Measurements from ENCODE around the gene NAALADL2. TPM values are rescaled to one million over a fixed set of nuclear protein-coding genes. Genes with fewer than 3 reads are reported as not detected.
"Not testable (repeated sequence)": the region's sequence is repeated elsewhere in the genome, so short reads cannot be mapped to it uniquely, and the experiment has no call there.

NAALADL2 gene
- total and polyA plus RNA-seq, 2 donors (not counting 1 experiment from before 2014, with no cell fraction given), result 8.8 to 11.6 TPM

DNA sequence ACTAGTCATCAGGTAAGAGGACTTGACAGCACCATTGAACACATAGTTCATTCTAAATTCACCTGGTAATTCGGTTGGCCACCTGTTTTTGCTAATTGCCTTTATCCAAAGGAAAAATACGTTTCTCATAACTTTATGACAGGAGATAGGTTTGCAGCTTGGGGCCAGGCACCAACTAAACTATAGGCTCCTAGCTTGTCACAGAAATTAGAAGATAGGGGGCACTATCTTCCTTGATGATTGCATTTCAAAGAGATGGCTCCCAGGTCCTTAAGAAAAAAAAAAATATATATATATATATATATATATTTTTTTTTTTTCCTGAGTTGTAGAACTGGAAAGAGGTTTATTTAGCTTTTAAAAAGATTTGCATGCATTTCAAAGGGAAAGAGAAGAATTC, 563.6 kb downstream of the NAALADL2 start:
- no peak overlapping the region for H3K9ac ChIP-seq (ENCODE audit: insufficient read depth, low read length)
- no peak for DNase-seq (ENCODE audit: low read depth in 2 of 2)
- TF ChIP-seq EZH2 (IDR thresholded peaks at IDR 0.05; ENCODE audit: low read length, missing control alignments), result no peak
- TF ChIP-seq, protein P1, sequence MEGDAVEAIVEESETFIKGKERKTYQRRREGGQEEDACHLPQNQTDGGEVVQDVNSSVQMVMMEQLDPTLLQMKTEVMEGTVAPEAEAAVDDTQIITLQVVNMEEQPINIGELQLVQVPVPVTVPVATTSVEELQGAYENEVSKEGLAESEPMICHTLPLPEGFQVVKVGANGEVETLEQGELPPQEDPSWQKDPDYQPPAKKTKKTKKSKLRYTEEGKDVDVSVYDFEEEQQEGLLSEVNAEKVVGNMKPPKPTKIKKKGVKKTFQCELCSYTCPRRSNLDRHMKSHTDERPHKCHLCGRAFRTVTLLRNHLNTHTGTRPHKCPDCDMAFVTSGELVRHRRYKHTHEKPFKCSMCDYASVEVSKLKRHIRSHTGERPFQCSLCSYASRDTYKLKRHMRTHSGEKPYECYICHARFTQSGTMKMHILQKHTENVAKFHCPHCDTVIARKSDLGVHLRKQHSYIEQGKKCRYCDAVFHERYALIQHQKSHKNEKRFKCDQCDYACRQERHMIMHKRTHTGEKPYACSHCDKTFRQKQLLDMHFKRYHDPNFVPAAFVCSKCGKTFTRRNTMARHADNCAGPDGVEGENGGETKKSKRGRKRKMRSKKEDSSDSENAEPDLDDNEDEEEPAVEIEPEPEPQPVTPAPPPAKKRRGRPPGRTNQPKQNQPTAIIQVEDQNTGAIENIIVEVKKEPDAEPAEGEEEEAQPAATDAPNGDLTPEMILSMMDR (conservative IDR thresholded peaks at IDR 0.05 in 1 of 2, IDR thresholded peaks at IDR 0.05 in 1 of 2; ENCODE audit: low read depth in 1 of 2, low read length in 2 of 2), result no peak
- H3K79me2 ChIP-seq (ENCODE audit: control insufficient read depth, insufficient read depth, low read length), result no peaks in the 10 kb centered on the region
- H3K4me2 ChIP-seq (ENCODE audit: extremely low read depth, insufficient read depth, low read length), result no peak overlapping the region
- no peaks in the 10 kb centered on the region for H3K4me1 ChIP-seq (ENCODE audit: control insufficient read depth, extremely low read depth, insufficient read depth, low read length)
- no peaks in the 10 kb centered on the region for H3K27me3 ChIP-seq (ENCODE audit: control insufficient read depth, insufficient read depth, low read length)
- H2AFZ ChIP-seq (ENCODE audit: low read length), result no peak overlapping the region
- no peaks in the 10 kb centered on the region for H3K36me3 ChIP-seq (ENCODE audit: control insufficient read depth, insufficient read depth, low read length)
- no peak overlapping the region for H3K27ac ChIP-seq (ENCODE audit: insufficient read depth, low read length)
- no peak overlapping the region for H3K4me3 ChIP-seq (replicated peaks in 1 of 4; ENCODE audit: control extremely low read depth in 1 of 4, insufficient read depth in 1 of 4, low read depth in 3 of 4, low read length in 4 of 4)
- no peaks in the 10 kb centered on the region for H4K20me1 ChIP-seq (ENCODE audit: control insufficient read depth, extremely low read depth, insufficient read depth, low read length)
- H3K9me3 ChIP-seq (ENCODE audit: control insufficient read depth, insufficient read depth, low read depth, low read length), result no peaks in the 10 kb centered on the region

DNA sequence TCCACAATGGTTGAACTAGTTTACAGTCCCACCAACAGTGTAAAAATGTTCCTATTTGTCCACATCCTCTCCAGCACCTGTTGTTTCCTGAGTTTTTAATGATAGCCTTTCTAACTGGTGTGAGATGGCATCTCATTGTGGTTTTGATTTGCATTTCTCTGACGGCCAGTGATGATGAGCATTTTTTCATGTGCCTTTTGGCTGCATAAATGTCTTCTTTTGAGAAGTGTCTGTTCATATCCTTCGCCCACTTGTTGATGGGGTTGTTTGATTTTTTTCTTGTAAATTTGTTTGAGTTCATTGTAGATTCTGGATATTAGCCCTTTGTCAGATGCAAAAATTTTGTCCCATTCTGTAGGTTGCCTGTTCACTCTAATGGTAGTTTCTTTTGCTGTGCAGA, 564.7 kb downstream of the NAALADL2 start:
- not testable (repeated sequence) for H3K9me3 ChIP-seq (ENCODE audit: control insufficient read depth, insufficient read depth, low read depth, low read length); H3K79me2 ChIP-seq (ENCODE audit: control insufficient read depth, insufficient read depth, low read length); H2AFZ ChIP-seq (ENCODE audit: low read length); H3K27me3 ChIP-seq (ENCODE audit: control insufficient read depth, insufficient read depth, low read length); H3K9ac ChIP-seq (ENCODE audit: insufficient read depth, low read length); H4K20me1 ChIP-seq (ENCODE audit: control insufficient read depth, extremely low read depth, insufficient read depth, low read length); H3K27ac ChIP-seq (ENCODE audit: insufficient read depth, low read length); H3K4me1 ChIP-seq (ENCODE audit: control insufficient read depth, extremely low read depth, insufficient read depth, low read length); DNase-seq (ENCODE audit: low read depth in 2 of 2); H3K36me3 ChIP-seq (ENCODE audit: control insufficient read depth, insufficient read depth, low read length); H3K4me3 ChIP-seq (replicated peaks in 1 of 4; ENCODE audit: control extremely low read depth in 1 of 4, insufficient read depth in 1 of 4, low read depth in 3 of 4, low read length in 4 of 4); H3K4me2 ChIP-seq (ENCODE audit: extremely low read depth, insufficient read depth, low read length)

DNA sequence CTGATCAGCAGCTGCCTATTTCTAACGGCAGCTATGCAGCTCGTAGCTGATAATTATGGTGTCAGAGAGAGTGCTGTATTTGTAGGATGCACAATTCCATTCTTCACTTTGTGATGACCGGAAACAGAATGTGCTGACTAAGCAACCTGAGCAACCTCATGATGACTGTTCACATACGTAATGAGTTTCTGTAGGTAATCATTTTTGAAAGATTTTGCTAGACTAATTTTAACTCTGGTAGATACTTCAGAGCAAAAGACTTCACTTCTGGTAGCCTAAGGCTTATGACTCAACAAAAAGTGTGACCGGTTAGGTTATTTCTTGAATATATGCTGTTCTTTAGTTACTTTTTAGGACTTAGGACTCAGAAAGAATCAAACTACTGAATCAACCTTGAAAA, 567.7 kb downstream of the NAALADL2 start:
- Histone ChIP-seq H3K79me2 (ENCODE audit: control insufficient read depth, insufficient read depth, low read length) (no peaks in the 10 kb centered on the region), H3K27me3 (ENCODE audit: control insufficient read depth, insufficient read depth, low read length) (no peaks in the 10 kb centered on the region), H3K4me2 (ENCODE audit: extremely low read depth, insufficient read depth, low read length) (no peak overlapping the region), H2AFZ (ENCODE audit: low read length) (no peak overlapping the region), H3K9me3 (ENCODE audit: control insufficient read depth, insufficient read depth, low read depth, low read length) (no peaks in the 10 kb centered on the region), H3K27ac (ENCODE audit: insufficient read depth, low read length) (no peak overlapping the region), H4K20me1 (ENCODE audit: control insufficient read depth, extremely low read depth, insufficient read depth, low read length) (no peaks in the 10 kb centered on the region), H3K4me1 (ENCODE audit: control insufficient read depth, extremely low read depth, insufficient read depth, low read length) (no peaks in the 10 kb centered on the region), H3K4me3 (replicated peaks in 1 of 4; ENCODE audit: control extremely low read depth in 1 of 4, insufficient read depth in 1 of 4, low read depth in 3 of 4, low read length in 4 of 4) (no peak overlapping the region), H3K36me3 (ENCODE audit: control insufficient read depth, insufficient read depth, low read length) (no peaks in the 10 kb centered on the region), H3K9ac (ENCODE audit: insufficient read depth, low read length) (no peak overlapping the region)
- TF ChIP-seq EZH2 (IDR thresholded peaks at IDR 0.05; ENCODE audit: low read length, missing control alignments), result no peak
- TF ChIP-seq, protein P1 (conservative IDR thresholded peaks at IDR 0.05 in 1 of 2, IDR thresholded peaks at IDR 0.05 in 1 of 2; ENCODE audit: low read depth in 1 of 2, low read length in 2 of 2), result no peak
- peak in 1 of 2 donors; percentile 48 for DNase-seq (ENCODE audit: low read depth in 2 of 2)
